Activated CD4-positive, alpha-beta memory T cell treated with anti-CD3 and anti-CD28 coated beads, Interleukin-2, amount 10 ng/mL, durations not matched to agents 7 days and 5 days (primary cell): ENCODE measurements around the gene COL9A1. TPM values are rescaled to one million over a fixed set of nuclear protein-coding genes. Genes with fewer than 3 reads are reported as not detected.

ENCODE experiments used
- CTCF ChIA-PET: fragments of 350-600 bp; sonication (Branson Sonifier 250); formaldehyde crosslinking; loops from one replicate; lab custom pipeline; 2021; ENCODE audit warnings: antibody characterized with exemption, inconsistent platforms; lab: Charles Lee
- POLR2A ChIA-PET: fragments of 350-600 bp; sonication (Branson Sonifier 250); formaldehyde crosslinking; loops from one replicate; lab custom pipeline; 2021; ENCODE audit warnings: antibody characterized with exemption; lab: Charles Lee
- DNase-seq: peaks from one replicate; pipeline ENCODE4 v3.0.0-alpha.2; 2020
- H3K27ac Mint-ChIP-seq: one replicate; pipeline ENCODE4 v1.8.0; 2021; ENCODE audit warnings: mild to moderate bottlenecking, mixed read lengths
- H3K27me3 Mint-ChIP-seq: one replicate; pipeline ENCODE4 v1.8.0; 2021; ENCODE audit warnings: mixed read lengths
- H3K36me3 Mint-ChIP-seq: one replicate; pipeline ENCODE4 v1.8.0; 2021; ENCODE audit warnings: low read depth, mixed read lengths
- H3K4me1 Mint-ChIP-seq: one replicate; pipeline ENCODE4 v1.8.0; 2021; ENCODE audit warnings: mixed read lengths
- H3K4me3 Mint-ChIP-seq: one replicate; pipeline ENCODE4 v1.8.0; 2021; ENCODE audit warnings: mild to moderate bottlenecking, mixed read lengths
- H3K9me3 Mint-ChIP-seq: one replicate; pipeline ENCODE4 v1.8.0; 2021; ENCODE audit warnings: mixed read lengths
- total RNA-seq, 2 experiments: library from RNA; stranded (reverse); gene quantifications; one replicate each; pipeline ENCODE4 v1.2.3, GENCODE V29; 2021

COL9A1 gene
- total RNA-seq, 2 experiments from 2014 or later: not detected

DNA sequence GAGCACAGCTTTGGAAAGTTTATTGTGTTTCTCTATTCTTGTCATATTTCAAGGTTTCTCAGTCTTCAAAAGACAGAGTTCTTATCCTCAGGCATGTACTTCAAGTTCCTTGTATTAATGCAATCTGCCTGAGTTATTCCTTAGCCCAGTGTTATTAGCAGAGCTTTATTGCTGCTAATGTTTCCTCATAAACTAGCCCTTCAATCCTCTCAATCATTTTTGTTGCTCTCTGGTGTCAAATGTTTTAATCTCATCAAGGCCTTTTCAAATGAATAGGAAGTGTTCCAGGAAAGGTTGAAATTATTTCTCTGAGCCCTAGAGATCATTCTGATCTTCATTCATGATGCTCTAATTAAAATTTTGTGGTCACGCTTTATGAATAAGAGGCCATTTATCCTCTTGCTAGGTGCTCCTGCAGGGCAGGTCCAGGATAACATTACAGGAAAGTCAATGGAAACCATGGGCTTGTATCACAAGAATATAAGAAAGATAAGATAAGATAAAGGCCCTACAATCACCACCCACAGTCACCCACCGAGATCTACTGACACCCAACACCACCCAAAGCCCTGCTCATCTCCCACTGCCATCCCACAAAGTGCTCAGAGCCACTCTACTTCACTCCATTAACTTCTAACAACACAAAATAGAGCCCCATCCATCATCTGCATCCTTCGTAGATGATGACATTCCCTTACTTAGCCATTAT is 125.9 kb downstream of the COL9A1 start:
- Mint-ChIP-seq H3K36me3 (no peaks in the 10 kb centered on the region), H3K4me3 (no peak overlapping the region), H3K9me3 (no peaks in the 10 kb centered on the region), H3K4me1 (peaks cover 3% of the 10 kb centered on the region), H3K27me3 (peaks cover 2% of the 10 kb centered on the region), H3K27ac (no peak overlapping the region)
- POLR2A ChIA-PET: no interaction called here
- CTCF ChIA-PET: interaction anchor here (1.0 kb wide), 1 partner anchor 11 kb away, joined by 4 read pairs; no protein-coding TSS in a partner anchor
- DNase-seq: no peak

GRCh38 chr6:70175770-70176169 is 127.1 kb downstream of the COL9A1 start:
- Mint-ChIP-seq H3K36me3 (no peaks in the 10 kb centered on the region), H3K27ac (no peak overlapping the region), H3K4me3 (no peak overlapping the region), H3K9me3 (no peaks in the 10 kb centered on the region), H3K27me3 (peaks cover 2% of the 10 kb centered on the region), H3K4me1 (no peaks in the 10 kb centered on the region)
- ChIA-PET CTCF (interaction anchor here (1.0 kb wide), 1 partner anchor 9 kb away, joined by 4 read pairs; no protein-coding TSS in a partner anchor), POLR2A (no interaction called here)
- DNase-seq: no peak

DNA sequence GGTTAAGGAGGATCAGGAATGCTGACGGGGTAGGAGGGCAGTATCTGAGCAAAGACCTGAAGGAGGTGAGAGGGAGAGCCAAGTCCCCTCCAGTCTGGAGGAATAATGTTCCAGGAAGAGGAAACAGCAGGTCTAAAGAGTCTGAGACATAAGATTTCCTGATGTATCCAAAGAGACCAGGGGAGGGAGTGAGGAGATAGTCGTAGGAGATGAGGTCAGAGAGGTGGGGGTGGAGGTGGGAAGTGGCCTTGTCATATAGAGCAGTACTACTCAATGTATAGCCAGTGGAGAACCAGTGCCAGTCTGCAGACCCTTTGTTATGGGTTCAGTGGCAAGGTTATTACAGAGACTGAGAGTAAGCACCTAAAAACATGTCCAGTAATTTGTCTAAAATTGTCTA is 130.6 kb downstream of the COL9A1 start:
- POLR2A ChIA-PET: no interaction called here
- CTCF ChIA-PET: no interaction called here
- H3K36me3 Mint-ChIP-seq: no peaks in the 10 kb centered on the region
- no peak for DNase-seq
- no peak overlapping the region for H3K4me3 Mint-ChIP-seq
- H3K9me3 Mint-ChIP-seq: no peaks in the 10 kb centered on the region
- H3K27ac Mint-ChIP-seq: no peak overlapping the region
- H3K27me3 Mint-ChIP-seq: peaks cover 10% of the 10 kb centered on the region
- no peaks in the 10 kb centered on the region for H3K4me1 Mint-ChIP-seq

- DNase-seq: no peak
- CTCF ChIA-PET: no interaction called here
- Mint-ChIP-seq H3K4me3 (no peak overlapping the region), H3K36me3 (no peaks in the 10 kb centered on the region), H3K4me1 (no peaks in the 10 kb centered on the region), H3K9me3 (no peaks in the 10 kb centered on the region), H3K27ac (no peak overlapping the region), H3K27me3 (peaks cover 18% of the 10 kb centered on the region)
- POLR2A ChIA-PET: no interaction called here
Observed at GRCh38 chr6:70171236-70171635, 131.6 kb downstream of the COL9A1 start.

- no peaks in the 10 kb centered on the region for H3K9me3 Mint-ChIP-seq
- no peak overlapping the region for H3K4me3 Mint-ChIP-seq
- H3K36me3 Mint-ChIP-seq: no peaks in the 10 kb centered on the region
- DNase-seq: no peak
- ChIA-PET POLR2A (no interaction called here), CTCF (no interaction called here)
- H3K4me1 Mint-ChIP-seq: no peaks in the 10 kb centered on the region
- H3K27me3 Mint-ChIP-seq: peaks cover 25% of the 10 kb centered on the region
- H3K27ac Mint-ChIP-seq: no peak overlapping the region
Observed at GRCh38 chr6:70168681-70169377, 134.1 kb downstream of the COL9A1 start.

Other genes starting within 250 kb of the COL9A1 start
- gene FAM135A, start 110.4 kb upstream of the COL9A1 start, total RNA-seq: 1 to 10 TPM; 9.2 to 10.0 TPM